Fibroblast of lung (primary cell): ENCODE results near the gene DIAPH1. TPM values are rescaled to one million over a fixed set of nuclear protein-coding genes. Genes with fewer than 3 reads are reported as not detected.

Experiments used
- DNase-seq, 2 donors: peaks; one replicate each; pipeline versions ENCODE4 v3.0.0 to v3.0.0-alpha.2; 2010; ENCODE audit warnings: low read depth in 2 of 2
- H2AFZ ChIP-seq: 2 replicates; pipeline ENCODE4 v1.5.1; 2012; ENCODE audit warnings: low read length, control low read depth, inconsistent platforms
- H3K27ac ChIP-seq: 2 replicates; pipeline ENCODE4 v1.5.1; 2011; ENCODE audit warnings: low read length, control low read depth; ENCODE audit not compliant: insufficient read depth
- H3K27me3 ChIP-seq: 2 replicates; pipeline ENCODE4 v1.5.1; 2011; ENCODE audit warnings: mild to moderate bottlenecking, low read length; ENCODE audit not compliant: control insufficient read depth, insufficient read depth
- H3K36me3 ChIP-seq: 2 replicates; pipeline ENCODE4 v1.5.1; 2011; ENCODE audit warnings: low read length; ENCODE audit not compliant: control insufficient read depth, insufficient read depth
- H3K4me1 ChIP-seq: 2 replicates; pipeline ENCODE4 v1.5.1; 2011; ENCODE audit warnings: low read length; ENCODE audit not compliant: control insufficient read depth, insufficient read depth; ENCODE audit errors: extremely low read depth
- H3K4me2 ChIP-seq: 2 replicates; pipeline ENCODE4 v1.5.1; 2011; ENCODE audit warnings: low read length, control low read depth; ENCODE audit not compliant: insufficient read depth; ENCODE audit errors: extremely low read depth
- H3K4me3 ChIP-seq, 4 experiments: fragments of 200-600 bp in 1 of 4; sonication (generic) in 1 of 4; replicated peaks in 1 of 4; 2 replicates each; pipeline ENCODE4 v1.5.1; 2011 to 2016; ENCODE audit warnings: low read length in 4 of 4, low read depth in 3 of 4, mild to moderate bottlenecking in 3 of 4, control low read depth in 2 of 4, inconsistent platforms in 1 of 4, mixed read lengths in 1 of 4; ENCODE audit not compliant: insufficient read depth in 1 of 4; ENCODE audit errors: control extremely low read depth in 1 of 4
- H3K79me2 ChIP-seq: 2 replicates; pipeline ENCODE4 v1.5.1; 2012; ENCODE audit warnings: mild to moderate bottlenecking, low read length, inconsistent platforms; ENCODE audit not compliant: control insufficient read depth, insufficient read depth
- H3K9ac ChIP-seq: 2 replicates; pipeline ENCODE4 v1.5.1; 2011; ENCODE audit warnings: mild to moderate bottlenecking, low read length, control low read depth; ENCODE audit not compliant: insufficient read depth
- H3K9me3 ChIP-seq: 2 replicates; pipeline ENCODE4 v1.5.1; 2012; ENCODE audit warnings: low read depth, low read length; ENCODE audit not compliant: control insufficient read depth, insufficient read depth
- H4K20me1 ChIP-seq: 2 replicates; pipeline ENCODE4 v1.5.1; 2011; ENCODE audit warnings: low read length; ENCODE audit not compliant: control insufficient read depth, insufficient read depth; ENCODE audit errors: extremely low read depth
- EZH2 ChIP-seq: IDR thresholded peaks from 2 replicates; pipeline ENCODE4 v1.5.1; 2012; ENCODE audit warnings: low read length, control low read depth, mild to moderate bottlenecking; ENCODE audit errors: missing control alignments
- polyA plus RNA-seq, 2 donors: library from polyadenylated mRNA; depleted of rRNA in 1 of 2; stranded (reverse) in 1 of 2; unstranded in 1 of 2; fragments of >200 nt; gene quantifications; 2 replicates each; pipeline ENCODE4 v1.2.1, GENCODE V29; 2011 to 2012; ENCODE audit warnings: missing spikeins in 1 of 2
- total RNA-seq: library from RNA; depleted of rRNA; stranded (reverse); fragments of >200 nt; gene quantifications from 2 replicates; pipeline ENCODE4 v1.2.1, GENCODE V29; 2014
- TF ChIP-seq, protein P1 (sequence below), 2 donors: IDR thresholded peaks in 1 of 2; conservative IDR thresholded peaks in 1 of 2; 1 replicate in 1 of 2; 2 replicates in 1 of 2; pipeline ENCODE4 v1.5.1; 2011 to 2012; ENCODE audit warnings: low read length in 2 of 2, control low read depth in 1 of 2, inconsistent platforms in 1 of 2, low read depth in 1 of 2, mild to moderate bottlenecking in 1 of 2

The DIAPH1 gene
- total and polyA plus RNA-seq, 2 donors (not counting 1 experiment from before 2014, with no cell fraction given): 21.1 to 30.9 TPM

DNA sequence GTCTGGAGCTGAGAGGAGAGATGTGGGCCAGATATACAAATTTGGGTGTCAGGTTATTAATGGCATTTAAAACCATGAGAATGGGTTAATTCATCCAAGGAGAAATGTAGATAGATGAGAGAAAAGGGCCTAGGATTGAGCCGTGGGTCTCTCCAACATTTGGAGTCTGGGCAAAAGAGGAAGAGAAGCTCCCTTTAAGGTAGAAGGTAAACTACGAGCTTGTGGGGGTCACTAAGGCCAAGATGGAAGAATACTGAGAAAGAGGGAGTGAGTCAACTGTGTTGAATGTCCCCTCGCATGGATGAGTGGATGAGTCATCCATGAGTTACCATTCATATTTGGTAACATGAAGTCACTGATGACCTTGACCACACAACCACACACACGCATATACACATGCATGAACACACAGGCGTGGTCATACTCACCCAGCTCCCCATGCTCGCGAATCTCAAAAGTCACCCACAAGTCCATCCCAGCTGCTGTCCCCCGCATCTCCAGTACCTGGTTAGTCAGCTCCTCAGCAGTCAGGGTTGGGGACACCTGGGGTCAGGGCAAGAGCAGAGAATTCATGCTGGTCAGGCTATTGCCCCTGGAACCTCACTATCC, 39.2 kb upstream of the DIAPH1 start:
- no peaks in the 10 kb centered on the region for H3K79me2 ChIP-seq
- H3K4me3 ChIP-seq: no peak overlapping the region
- H3K9me3 ChIP-seq: no peaks in the 10 kb centered on the region
- H4K20me1 ChIP-seq: no peaks in the 10 kb centered on the region
- TF ChIP-seq, protein P1, sequence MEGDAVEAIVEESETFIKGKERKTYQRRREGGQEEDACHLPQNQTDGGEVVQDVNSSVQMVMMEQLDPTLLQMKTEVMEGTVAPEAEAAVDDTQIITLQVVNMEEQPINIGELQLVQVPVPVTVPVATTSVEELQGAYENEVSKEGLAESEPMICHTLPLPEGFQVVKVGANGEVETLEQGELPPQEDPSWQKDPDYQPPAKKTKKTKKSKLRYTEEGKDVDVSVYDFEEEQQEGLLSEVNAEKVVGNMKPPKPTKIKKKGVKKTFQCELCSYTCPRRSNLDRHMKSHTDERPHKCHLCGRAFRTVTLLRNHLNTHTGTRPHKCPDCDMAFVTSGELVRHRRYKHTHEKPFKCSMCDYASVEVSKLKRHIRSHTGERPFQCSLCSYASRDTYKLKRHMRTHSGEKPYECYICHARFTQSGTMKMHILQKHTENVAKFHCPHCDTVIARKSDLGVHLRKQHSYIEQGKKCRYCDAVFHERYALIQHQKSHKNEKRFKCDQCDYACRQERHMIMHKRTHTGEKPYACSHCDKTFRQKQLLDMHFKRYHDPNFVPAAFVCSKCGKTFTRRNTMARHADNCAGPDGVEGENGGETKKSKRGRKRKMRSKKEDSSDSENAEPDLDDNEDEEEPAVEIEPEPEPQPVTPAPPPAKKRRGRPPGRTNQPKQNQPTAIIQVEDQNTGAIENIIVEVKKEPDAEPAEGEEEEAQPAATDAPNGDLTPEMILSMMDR (conservative IDR thresholded peaks at IDR 0.05 in 1 of 2, IDR thresholded peaks at IDR 0.05 in 1 of 2; ENCODE audit: low read depth in 1 of 2, low read length in 2 of 2): no peak
- no peak for TF ChIP-seq EZH2
- H2AFZ ChIP-seq: no peak overlapping the region
- H3K36me3 ChIP-seq: peaks cover 3% of the 10 kb centered on the region
- no peak overlapping the region for H3K9ac ChIP-seq
- H3K27ac ChIP-seq: peak overlapping the region; percentile 60
- H3K4me2 ChIP-seq: no peak overlapping the region
- DNase-seq: peak; percentile 93 to 95
- H3K27me3 ChIP-seq: no peaks in the 10 kb centered on the region
- peaks cover 7% of the 10 kb centered on the region for H3K4me1 ChIP-seq

GRCh38 chr5:141657404-141657803, 38.6 kb upstream of the DIAPH1 start:
- Histone ChIP-seq H3K79me2 (no peaks in the 10 kb centered on the region), H3K9me3 (no peaks in the 10 kb centered on the region), H3K27ac (peak overlapping the region; percentile 27), H3K36me3 (peaks cover 3% of the 10 kb centered on the region), H3K4me3 (no peak overlapping the region), H3K4me2 (no peak overlapping the region), H2AFZ (no peak overlapping the region), H3K9ac (no peak overlapping the region), H3K4me1 (peaks cover 7% of the 10 kb centered on the region), H4K20me1 (no peaks in the 10 kb centered on the region), H3K27me3 (no peaks in the 10 kb centered on the region)
- DNase-seq: no peak
- TF ChIP-seq, protein P1 (conservative IDR thresholded peaks at IDR 0.05 in 1 of 2, IDR thresholded peaks at IDR 0.05 in 1 of 2; ENCODE audit: low read depth in 1 of 2, low read length in 2 of 2): no peak
- TF ChIP-seq EZH2: no peak

GRCh38 chr5:141656396-141656795, 37.6 kb upstream of the DIAPH1 start:
- peaks cover 3% of the 10 kb centered on the region for H3K36me3 ChIP-seq
- H3K9ac ChIP-seq: no peak overlapping the region
- H2AFZ ChIP-seq: no peak overlapping the region
- no peak overlapping the region for H3K27ac ChIP-seq
- no peak overlapping the region for H3K4me2 ChIP-seq
- H3K79me2 ChIP-seq: no peaks in the 10 kb centered on the region
- H3K4me1 ChIP-seq: peaks cover 7% of the 10 kb centered on the region
- no peak for DNase-seq
- TF ChIP-seq, protein P1 (conservative IDR thresholded peaks at IDR 0.05 in 1 of 2, IDR thresholded peaks at IDR 0.05 in 1 of 2; ENCODE audit: low read depth in 1 of 2, low read length in 2 of 2): no peak
- TF ChIP-seq EZH2: no peak
- no peaks in the 10 kb centered on the region for H3K9me3 ChIP-seq
- no peak overlapping the region for H3K4me3 ChIP-seq
- no peaks in the 10 kb centered on the region for H3K27me3 ChIP-seq
- H4K20me1 ChIP-seq: no peaks in the 10 kb centered on the region
